Glomerular endothelial cell (primary cell): Measurements from ENCODE around the gene SKA2. TPM values are rescaled to one million over a fixed set of nuclear protein-coding genes. Genes with fewer than 3 reads are reported as not detected.
"Not testable (repeated sequence)": the region's sequence is repeated elsewhere in the genome, so short reads cannot be mapped to it uniquely, and the experiment has no call there.

ENCODE experiments used
- DNase-seq: peaks from one replicate; pipeline ENCODE4 v3.0.0-alpha.2; 2011; ENCODE audit warnings: low read depth, low spot score; ENCODE audit errors: extremely low read depth
- total RNA-seq: library from RNA; depleted of rRNA; stranded (reverse); fragments of >200 nt; gene quantifications from 2 replicates; pipeline ENCODE4 v1.2.3, GENCODE V29; 2015

The SKA2 gene, protein sequence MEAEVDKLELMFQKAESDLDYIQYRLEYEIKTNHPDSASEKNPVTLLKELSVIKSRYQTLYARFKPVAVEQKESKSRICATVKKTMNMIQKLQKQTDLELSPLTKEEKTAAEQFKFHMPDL
- total RNA-seq, result 32.3 and 39.0 TPM in 2 replicates

DNA sequence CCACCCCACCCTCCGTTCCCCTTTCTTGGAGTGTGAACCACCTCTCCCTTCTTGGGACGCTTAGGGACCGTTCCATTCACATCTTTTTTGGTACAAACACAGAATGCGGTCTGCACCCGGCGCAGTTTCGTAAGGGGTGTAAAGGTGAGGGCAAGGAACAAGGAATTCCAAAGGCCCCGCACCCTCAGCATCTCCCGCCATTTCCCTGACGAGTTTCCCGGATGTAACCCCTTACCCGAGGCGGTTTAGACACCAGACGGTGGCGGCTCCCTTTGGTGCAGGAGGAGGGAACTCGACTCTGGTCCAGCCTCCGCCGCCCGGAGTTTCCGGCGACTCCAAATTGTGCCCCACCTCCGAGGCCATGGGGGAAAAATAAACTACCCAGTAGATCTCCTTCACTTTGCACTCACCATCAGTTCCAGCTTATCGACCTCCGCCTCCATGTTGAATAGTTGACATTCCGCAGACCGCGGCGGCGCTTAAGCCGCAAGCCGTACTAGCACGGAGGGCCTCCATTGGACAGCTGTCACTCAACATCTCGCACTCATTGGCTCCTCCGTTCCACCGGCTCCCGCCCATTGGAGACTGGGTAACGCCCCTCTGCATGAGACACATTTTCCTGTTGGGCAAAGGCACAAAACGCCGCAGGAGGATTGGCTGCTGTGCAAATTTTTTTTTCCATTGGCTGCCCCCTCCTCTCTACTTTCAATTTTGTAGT, at the start of gene SKA2:
Gene SKA2 (minus strand): TSS at position 466 of the 718 bp plus-strand sequence. CDS start 23 bp downstream, at position 443.
- DNase-seq, result no peak

- DNase-seq, result no peak
Measured at GRCh38 chr17:59202320-59202719, 47.3 kb upstream of the SKA2 start.

- no peak for DNase-seq
Measured at GRCh38 chr17:59199398-59199797, 44.4 kb upstream of the SKA2 start.

GRCh38 chr17:59193336-59193862, 38.4 kb upstream of the SKA2 start:
- DNase-seq, result no peak

DNA sequence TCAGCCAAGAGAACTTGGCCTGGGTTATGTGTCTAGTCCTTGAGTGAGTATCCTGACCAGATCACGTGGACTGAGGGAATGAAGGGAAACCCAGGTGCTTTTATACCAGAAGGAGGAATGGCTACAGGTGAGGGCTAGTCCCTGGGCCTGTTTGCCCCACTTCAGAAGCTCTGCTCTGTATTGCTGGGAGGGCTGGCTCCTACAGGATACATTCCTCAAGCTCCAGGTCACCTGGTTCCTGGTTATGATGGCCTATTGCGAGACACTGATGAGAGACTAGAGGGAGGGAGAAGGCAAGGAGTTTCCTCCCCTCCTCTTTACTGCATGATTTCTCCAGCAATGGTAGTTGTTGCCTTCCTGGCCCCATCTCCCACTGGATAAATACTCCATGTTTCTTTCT, 35.8 kb upstream of the SKA2 start:
- DNase-seq, result no peak

GRCh38 chr17:59186850-59187249, 31.9 kb upstream of the SKA2 start:
- no peak for DNase-seq

DNA sequence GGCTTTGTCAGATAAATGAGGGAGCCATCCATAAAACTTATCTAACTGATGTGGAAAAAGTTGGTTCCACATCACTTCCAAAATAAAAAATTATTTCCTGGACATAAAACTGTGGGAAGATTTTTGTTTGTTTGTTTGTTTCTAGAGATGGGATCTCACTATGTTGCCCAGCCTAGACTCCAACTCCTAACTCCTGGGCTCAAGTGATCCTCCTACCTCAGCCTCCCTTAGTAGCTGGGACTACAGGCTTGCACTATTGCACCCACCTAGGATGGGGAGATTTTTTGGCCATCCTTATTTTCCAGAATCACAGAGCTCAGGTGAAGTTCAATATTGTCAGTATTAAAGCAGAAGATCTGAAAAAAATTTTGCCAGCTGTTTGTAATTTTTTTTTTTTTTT, 31.0 kb upstream of the SKA2 start:
- DNase-seq, result no peak

DNA sequence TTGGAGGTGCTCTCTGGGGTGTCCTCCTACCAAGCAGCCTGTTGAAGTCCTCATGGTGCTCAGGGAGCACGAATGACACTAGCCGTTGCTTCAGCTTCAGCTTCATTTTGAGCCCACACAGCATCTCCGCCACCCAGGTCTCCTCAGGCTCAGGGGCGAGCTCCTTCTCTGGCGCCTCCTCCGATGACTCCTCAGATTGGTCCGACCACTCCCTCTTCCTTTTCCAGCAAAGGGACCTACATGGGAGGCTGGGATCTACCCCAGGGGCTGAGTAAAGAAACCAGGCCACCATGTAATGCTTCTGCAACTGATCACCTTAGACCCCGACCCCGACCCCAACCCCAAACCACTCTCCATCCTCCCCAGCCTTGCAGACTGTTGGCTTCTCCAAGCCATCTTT, 26.5 kb upstream of the SKA2 start:
- no peak for DNase-seq

GRCh38 chr17:59180626-59181025, 25.6 kb upstream of the SKA2 start:
- DNase-seq, result no peak

GRCh38 chr17:59179601-59180000, 24.6 kb upstream of the SKA2 start:
- not testable (repeated sequence) for DNase-seq

GRCh38 chr17:59178266-59178985, 23.4 kb upstream of the SKA2 start:
- no peak for DNase-seq

- no peak for DNase-seq
Measured at GRCh38 chr17:59175076-59175475, 20.1 kb upstream of the SKA2 start.

DNA sequence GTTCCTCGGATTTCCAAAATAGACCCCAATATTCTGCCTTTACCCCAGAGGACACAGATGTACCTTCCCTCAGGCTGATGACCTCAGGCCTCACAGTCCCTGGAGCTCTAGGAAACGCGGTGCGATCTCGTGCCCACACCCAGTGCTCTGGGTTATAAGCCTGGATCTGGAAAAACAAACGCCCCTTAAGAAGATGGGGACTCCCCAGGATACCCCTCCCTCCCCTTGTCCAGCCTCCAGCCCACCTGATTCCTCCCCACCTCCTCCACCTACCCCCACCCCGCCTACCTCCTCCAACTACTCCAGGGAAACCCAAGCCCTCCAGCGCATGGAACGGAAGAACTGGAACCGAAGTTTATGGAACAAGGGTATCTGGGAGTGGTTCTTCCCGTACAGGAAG, 19.7 kb upstream of the SKA2 start:
- DNase-seq, result no peak

DNA sequence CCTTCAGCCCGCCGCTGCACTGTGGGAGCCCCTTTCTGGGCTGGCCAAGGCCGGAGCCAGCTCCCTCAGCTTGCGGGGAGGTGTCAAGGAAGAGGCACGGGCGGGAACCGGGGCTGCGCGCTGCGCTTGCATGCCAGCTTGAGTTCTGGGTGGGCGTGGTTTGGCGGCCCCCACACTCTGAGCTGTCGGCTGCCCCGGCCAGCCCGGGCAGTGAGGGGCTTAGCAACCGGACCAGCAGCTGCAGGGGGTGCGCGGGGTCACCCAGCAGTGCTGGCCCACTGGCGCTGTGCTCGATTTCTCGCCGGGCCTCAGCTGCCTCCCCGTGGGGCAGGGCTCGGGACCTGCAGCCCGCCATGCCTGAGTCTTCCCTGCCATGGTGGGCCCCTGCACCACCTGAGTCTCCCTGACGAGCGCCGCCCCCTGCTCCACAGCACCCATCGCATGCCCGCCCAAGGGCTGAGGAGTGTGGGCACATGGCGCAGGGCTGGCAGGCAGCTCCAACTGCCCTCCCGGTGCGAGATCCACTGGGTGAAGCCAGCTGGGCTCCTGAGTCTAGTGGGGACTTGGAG, 17.5 kb upstream of the SKA2 start:
- no peak for DNase-seq

GRCh38 chr17:59167571-59168001, 12.6 kb upstream of the SKA2 start:
- no peak for DNase-seq

- no peak for DNase-seq
Measured at GRCh38 chr17:59165933-59166342, 11.0 kb upstream of the SKA2 start.

GRCh38 chr17:59161477-59161876, 6.5 kb upstream of the SKA2 start:
- DNase-seq, result no peak

GRCh38 chr17:59160157-59161025, 5.4 kb upstream of the SKA2 start:
- no peak for DNase-seq

- peak; percentile 99 for DNase-seq
Measured at GRCh38 chr17:59155439-59156177, 622 bp upstream of the SKA2 start, which contains the start of gene PRR11. TSS of gene PRR11 (plus strand) at chr17:59155746. CDS start at chr17:59169753, 14,007 bp downstream.

DNA sequence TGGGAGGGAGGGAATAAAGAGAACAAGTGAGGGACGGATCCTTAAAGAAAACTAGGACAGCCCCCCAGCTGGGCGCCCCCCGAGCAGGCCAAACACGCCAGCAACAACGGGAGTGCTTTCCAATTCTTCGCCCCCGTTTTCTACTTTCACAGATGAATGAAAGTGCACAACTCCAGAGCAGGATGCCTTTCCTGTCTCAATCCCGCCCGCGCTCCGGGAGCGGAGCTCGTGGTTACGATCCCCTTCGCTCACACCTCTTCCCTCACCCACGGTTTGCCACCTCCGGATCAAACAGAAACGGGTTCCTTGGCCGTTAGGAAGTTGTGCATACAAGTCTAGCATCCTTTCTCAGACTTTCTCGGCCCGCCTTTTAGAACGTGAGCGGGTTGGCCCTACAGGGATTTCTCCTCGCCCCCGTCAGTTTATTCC, 680 bp downstream of the SKA2 start:
- DNase-seq, result no peak
